ACC112 (cell line): ENCODE results near the gene WNT11.

Experiments
- H2AFZ ChIP-seq: fragments of 200-600 bp; sonication (generic); one replicate; pipeline ENCODE4 v1.6.0; 2017; ENCODE audit warnings: antibody characterized with exemption, low read length; ENCODE audit not compliant: unreplicated experiment
- H3K27ac ChIP-seq: fragments of 200-600 bp; sonication (generic); 2 replicates; pipeline ENCODE4 v1.5.1; 2014; ENCODE audit warnings: low read depth, mild to moderate bottlenecking, antibody characterized with exemption, low read length, moderate library complexity
- H3K27me3 ChIP-seq: fragments of 200-600 bp; sonication (generic); 2 replicates; pipeline ENCODE4 v1.6.1; 2014; ENCODE audit warnings: mild to moderate bottlenecking, antibody characterized with exemption, low read length, moderate library complexity, mixed read lengths; ENCODE audit not compliant: insufficient read depth
- H3K36me3 ChIP-seq: fragments of 200-600 bp; sonication (generic); 2 replicates; pipeline ENCODE4 v1.6.1; 2016; ENCODE audit warnings: mild to moderate bottlenecking, antibody characterized with exemption, low read length, moderate library complexity, mixed read lengths; ENCODE audit not compliant: insufficient read depth
- H3K4me1 ChIP-seq: fragments of 200-600 bp; sonication (generic); one replicate; pipeline ENCODE4 v1.6.1; 2016; ENCODE audit warnings: low read length, mixed read lengths; ENCODE audit not compliant: insufficient read depth, unreplicated experiment, control insufficient read depth
- H3K4me3 ChIP-seq: fragments of 200-600 bp; sonication (generic); 2 replicates; pipeline ENCODE4 v1.5.1; 2014; ENCODE audit warnings: mild to moderate bottlenecking, low read depth, low read length
- H3K79me2 ChIP-seq: fragments of 200-600 bp; sonication (generic); one replicate; pipeline ENCODE4 v1.6.0; 2016; ENCODE audit warnings: low read length; ENCODE audit not compliant: control insufficient read depth, unreplicated experiment, insufficient read depth

Gene WNT11

GRCh38 chr11:76159983-76160661 lies 46.2 kb downstream of the WNT11 start:
- Histone ChIP-seq H3K36me3 (no peaks in the 10 kb centered on the region), H3K27me3 (no peaks in the 10 kb centered on the region), H3K4me1 (no peaks in the 10 kb centered on the region), H3K79me2 (no peaks in the 10 kb centered on the region), H3K4me3 (no peak overlapping the region), H3K27ac (no peak overlapping the region), H2AFZ (no peak overlapping the region)

GRCh38 chr11:76159303-76159937 lies 46.9 kb downstream of the WNT11 start:
- Histone ChIP-seq H2AFZ (no peak overlapping the region), H3K27me3 (no peaks in the 10 kb centered on the region), H3K27ac (no peak overlapping the region), H3K79me2 (no peaks in the 10 kb centered on the region), H3K36me3 (no peaks in the 10 kb centered on the region), H3K4me3 (no peak overlapping the region), H3K4me1 (no peaks in the 10 kb centered on the region)

- no peak overlapping the region for H3K27ac ChIP-seq
- no peak overlapping the region for H3K4me3 ChIP-seq
- H3K79me2 ChIP-seq = no peaks in the 10 kb centered on the region
- no peaks in the 10 kb centered on the region for H3K27me3 ChIP-seq
- no peaks in the 10 kb centered on the region for H3K36me3 ChIP-seq
- H2AFZ ChIP-seq = no peak overlapping the region
- no peaks in the 10 kb centered on the region for H3K4me1 ChIP-seq
Observed at GRCh38 chr11:76158394-76159302, 47.7 kb downstream of the WNT11 start.

- H3K27ac ChIP-seq = no peak overlapping the region
- no peaks in the 10 kb centered on the region for H3K4me1 ChIP-seq
- no peak overlapping the region for H2AFZ ChIP-seq
- H3K79me2 ChIP-seq = no peaks in the 10 kb centered on the region
- no peak overlapping the region for H3K4me3 ChIP-seq
- H3K36me3 ChIP-seq = no peaks in the 10 kb centered on the region
- H3K27me3 ChIP-seq = no peaks in the 10 kb centered on the region
Observed at GRCh38 chr11:76157891-76158290, 48.4 kb downstream of the WNT11 start.

- no peaks in the 10 kb centered on the region for H3K27me3 ChIP-seq
- no peaks in the 10 kb centered on the region for H3K79me2 ChIP-seq
- no peak overlapping the region for H3K4me3 ChIP-seq
- H3K27ac ChIP-seq = no peak overlapping the region
- no peak overlapping the region for H2AFZ ChIP-seq
- H3K36me3 ChIP-seq = no peaks in the 10 kb centered on the region
- peaks cover under 1% of the 10 kb centered on the region for H3K4me1 ChIP-seq
Observed at GRCh38 chr11:76156971-76157427, 49.3 kb downstream of the WNT11 start.

GRCh38 chr11:76155500-76156227 lies 50.6 kb downstream of the WNT11 start:
- Histone ChIP-seq H3K4me3 (no peak overlapping the region), H3K4me1 (peaks cover 5% of the 10 kb centered on the region), H2AFZ (no peak overlapping the region), H3K79me2 (no peaks in the 10 kb centered on the region), H3K27me3 (no peaks in the 10 kb centered on the region), H3K36me3 (no peaks in the 10 kb centered on the region), H3K27ac (no peak overlapping the region)

GRCh38 chr11:76153571-76153923 lies 52.8 kb downstream of the WNT11 start:
- Histone ChIP-seq H3K27me3 (no peaks in the 10 kb centered on the region), H3K79me2 (no peaks in the 10 kb centered on the region), H3K36me3 (no peaks in the 10 kb centered on the region), H3K4me1 (peaks cover 5% of the 10 kb centered on the region), H3K27ac (no peak overlapping the region), H2AFZ (peak overlapping the region; percentile 9), H3K4me3 (no peak overlapping the region)

GRCh38 chr11:76152741-76153570 lies 53.3 kb downstream of the WNT11 start:
- H3K36me3 ChIP-seq = no peaks in the 10 kb centered on the region
- peak overlapping the region; percentile 97 for H2AFZ ChIP-seq
- H3K4me1 ChIP-seq = peaks cover 5% of the 10 kb centered on the region
- no peak overlapping the region for H3K27ac ChIP-seq
- H3K27me3 ChIP-seq = no peaks in the 10 kb centered on the region
- H3K79me2 ChIP-seq = no peaks in the 10 kb centered on the region
- H3K4me3 ChIP-seq = peak overlapping the region; percentile 77

- Histone ChIP-seq H2AFZ (peak overlapping the region; percentile 97), H3K27me3 (no peaks in the 10 kb centered on the region), H3K36me3 (no peaks in the 10 kb centered on the region), H3K4me1 (peaks cover 5% of the 10 kb centered on the region), H3K79me2 (no peaks in the 10 kb centered on the region), H3K4me3 (peak overlapping the region; percentile 77), H3K27ac (no peak overlapping the region)
Observed at GRCh38 chr11:76152086-76152681, 54.1 kb downstream of the WNT11 start.
